Upper lobe of left lung (tissue), 6 donors: ENCODE data around the gene PKNOX1. TPM values are rescaled to one million over a fixed set of nuclear protein-coding genes. Genes with fewer than 3 reads are reported as not detected.

Source experiments
- ATAC-seq, 2 donors: fragments of 200-7000 bp; cut with Tn5 transposase; one replicate each; pipeline ENCODE4 v1.9.1; 2022; ENCODE audit warnings: mild to moderate bottlenecking in 2 of 2, moderate library complexity in 2 of 2; ENCODE audit not compliant: low FRiP score in 2 of 2
- DNase-seq, 2 donors: peaks; one replicate each; pipeline ENCODE4 v3.0.0-alpha.2; 2019 to 2020
- H3K27ac ChIP-seq, 4 donors: fragments of 200-600 bp; sonication (generic); one replicate each; pipeline ENCODE4 v1.5.1; 2016 to 2019
- H3K27me3 ChIP-seq, 4 donors: fragments of 200-600 bp; sonication (generic); one replicate each; pipeline ENCODE4 v1.5.1; 2017 to 2019
- H3K36me3 ChIP-seq, 4 donors: fragments of 200-600 bp; sonication (generic); one replicate each; pipeline ENCODE4 v1.5.1; 2016 to 2019
- H3K4me1 ChIP-seq, 4 donors: fragments of 200-600 bp; sonication (generic); one replicate each; pipeline ENCODE4 v1.5.1; 2018 to 2019
- H3K4me3 ChIP-seq, 4 donors: fragments of 200-600 bp; sonication (generic); one replicate each; pipeline ENCODE4 v1.5.1; 2017 to 2019; ENCODE audit warnings: mild to moderate bottlenecking in 2 of 4, moderate library complexity in 1 of 4
- H3K9me3 ChIP-seq, 4 donors: fragments of 200-600 bp; sonication (generic); one replicate each; pipeline ENCODE4 v1.5.1; 2018 to 2019
- EP300 ChIP-seq, 4 donors: sonication (generic); formaldehyde crosslinking; IDR thresholded peaks; one replicate each; pipeline ENCODE4 v1.5.1; 2017; ENCODE audit warnings: antibody characterized with exemption in 4 of 4, control low read depth in 2 of 4
- POLR2A ChIP-seq, 4 donors: fragments of 450-650 bp; IDR thresholded peaks; one replicate each; pipeline ENCODE4 v1.5.1; 2016 to 2017; ENCODE audit warnings: antibody characterized with exemption in 4 of 4, mild to moderate bottlenecking in 2 of 4
- POLR2AphosphoS5 ChIP-seq, 2 donors: sonication (generic); formaldehyde crosslinking; IDR thresholded peaks; one replicate each; pipeline ENCODE4 v1.5.1; 2017; ENCODE audit warnings: antibody characterized with exemption in 2 of 2
- WGBS, 2 donors: methylation state at CpG; one replicate each; pipeline ENCODE4 v1.1.5; 2017 to 2018; 5-methylcytosine and 5-hydroxymethylcytosine counted together
- total RNA-seq, 6 donors: library from RNA; depleted of rRNA in 4 of 6; stranded (reverse); fragments of >200 nt in 4 of 6; gene quantifications; one replicate each; pipeline versions ENCODE4 v1.1.0 to v1.2.1, GENCODE V29; 2016 to 2021
- TF ChIP-seq, protein P1 (sequence below), 6 experiments: fragments of 450-650 bp in 4 of 6; fragments of 200-600 bp in 2 of 6; sonication (generic) in 2 of 6; IDR thresholded peaks; one replicate each; pipeline ENCODE4 v1.5.1; 2016 to 2019; ENCODE audit warnings: antibody characterized with exemption in 6 of 6
- donor health status: DM: no; HTN: no; CAD: no; lungs with moderate emphysema.
- donor health status: DM: no; HTN: yes; CAD: no; lungs with severe emphysema.

Gene PKNOX1
- total RNA-seq, 6 donors from 2014 or later, result 9.7 to 54.5 (median 11.5) TPM

- Histone ChIP-seq H3K27me3 (no peaks in the 10 kb centered on the region), H3K4me3 (no peak overlapping the region), H3K27ac (peak overlapping the region in 1 of 4 donors; percentile 74), H3K4me1 (peaks cover 11 to 26% (median 23%) of the 10 kb centered on the region in 4 donors), H3K9me3 (no peaks in the 10 kb centered on the region), H3K36me3 (no peaks in the 10 kb centered on the region)
- 84 to 92% methylated on average over 7 of the region's 7 CpGs for WGBS, 2 donors
- ATAC-seq (no peak), DNase-seq (no peak)
- no peak for TF ChIP-seq POLR2A (IDR thresholded peaks at IDR 0.05)
These were observed 3.3 kb upstream of the PKNOX1 start for GRCh38 chr21:42970946-42971653.

- Histone ChIP-seq H3K4me3 (no peak overlapping the region), H3K27me3 (no peaks in the 10 kb centered on the region), H3K9me3 (no peaks in the 10 kb centered on the region), H3K27ac (peak overlapping the region; percentile 46 to 74 (median 66)), H3K36me3 (no peaks in the 10 kb centered on the region), H3K4me1 (peaks cover 17 to 34% (median 27%) of the 10 kb centered on the region in 4 donors)
- TF ChIP-seq EP300 (IDR thresholded peaks at IDR 0.05), result no peak
- no peak for TF ChIP-seq POLR2AphosphoS5 (IDR thresholded peaks at IDR 0.05)
- no peak for TF ChIP-seq POLR2A (IDR thresholded peaks at IDR 0.05)
- TF ChIP-seq, protein P1, sequence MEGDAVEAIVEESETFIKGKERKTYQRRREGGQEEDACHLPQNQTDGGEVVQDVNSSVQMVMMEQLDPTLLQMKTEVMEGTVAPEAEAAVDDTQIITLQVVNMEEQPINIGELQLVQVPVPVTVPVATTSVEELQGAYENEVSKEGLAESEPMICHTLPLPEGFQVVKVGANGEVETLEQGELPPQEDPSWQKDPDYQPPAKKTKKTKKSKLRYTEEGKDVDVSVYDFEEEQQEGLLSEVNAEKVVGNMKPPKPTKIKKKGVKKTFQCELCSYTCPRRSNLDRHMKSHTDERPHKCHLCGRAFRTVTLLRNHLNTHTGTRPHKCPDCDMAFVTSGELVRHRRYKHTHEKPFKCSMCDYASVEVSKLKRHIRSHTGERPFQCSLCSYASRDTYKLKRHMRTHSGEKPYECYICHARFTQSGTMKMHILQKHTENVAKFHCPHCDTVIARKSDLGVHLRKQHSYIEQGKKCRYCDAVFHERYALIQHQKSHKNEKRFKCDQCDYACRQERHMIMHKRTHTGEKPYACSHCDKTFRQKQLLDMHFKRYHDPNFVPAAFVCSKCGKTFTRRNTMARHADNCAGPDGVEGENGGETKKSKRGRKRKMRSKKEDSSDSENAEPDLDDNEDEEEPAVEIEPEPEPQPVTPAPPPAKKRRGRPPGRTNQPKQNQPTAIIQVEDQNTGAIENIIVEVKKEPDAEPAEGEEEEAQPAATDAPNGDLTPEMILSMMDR (IDR thresholded peaks at IDR 0.05), result no peak
- WGBS, 2 donors, result 60 to 66% methylated on average over 1 to 3 of the region's 3 CpGs
- DNase-seq, result no peak
- ATAC-seq, result no peak
These were observed 2.5 kb upstream of the PKNOX1 start for GRCh38 chr21:42971897-42972275.

- H3K4me1 ChIP-seq, result peaks cover 17 to 34% (median 27%) of the 10 kb centered on the region in 4 donors
- WGBS, 2 donors, result 64 to 85% methylated on average over 9 to 19 of the region's 19 CpGs
- H3K4me3 ChIP-seq, result peak overlapping the region; percentile 33 to 96 (median 81)
- TF ChIP-seq POLR2A (IDR thresholded peaks at IDR 0.05) (peak in 2 of 4 donors; percentile 7 to 16), EP300 (IDR thresholded peaks at IDR 0.05) (no peak)
- no peaks in the 10 kb centered on the region for H3K9me3 ChIP-seq
- H3K27me3 ChIP-seq, result no peaks in the 10 kb centered on the region
- DNase-seq (no peak), ATAC-seq (no peak)
- H3K36me3 ChIP-seq, result no peaks in the 10 kb centered on the region
- H3K27ac ChIP-seq, result peak overlapping the region; percentile 88 to 99 (median 94)
These were observed 912 bp upstream of the PKNOX1 start for GRCh38 chr21:42973309-42973990.

- H3K27me3 ChIP-seq, result no peaks in the 10 kb centered on the region
- peak overlapping the region; percentile 58 to 96 (median 81) for H3K4me3 ChIP-seq
- H3K36me3 ChIP-seq, result peaks cover 0 to 5% (median 0%) of the 10 kb centered on the region in 4 donors
- H3K9me3 ChIP-seq, result no peaks in the 10 kb centered on the region
- TF ChIP-seq POLR2AphosphoS5 (IDR thresholded peaks at IDR 0.05) (peak; percentile 18 to 33), POLR2A (IDR thresholded peaks at IDR 0.05) (peak in 2 of 4 donors; percentile 18 to 55)
- TF ChIP-seq, protein P1 (IDR thresholded peaks at IDR 0.05), result no peak
- peak overlapping the region; percentile 97 to 99 (median 98) for H3K27ac ChIP-seq
- DNase-seq (peak; percentile 66 to 86), ATAC-seq (peak in 1 of 2 donors; percentile 25)
- peaks cover 17 to 34% (median 27%) of the 10 kb centered on the region in 4 donors for H3K4me1 ChIP-seq
- 0% methylated on average over 34 to 50 of the region's 125 CpGs for WGBS, 2 donors
These were observed 764 bp downstream of the PKNOX1 start for GRCh38 chr21:42974832-42975820.

GRCh38 chr21:42975886-42976608, 1.7 kb downstream of the PKNOX1 start:
- peaks cover 0 to 5% (median 0%) of the 10 kb centered on the region in 4 donors for H3K36me3 ChIP-seq
- TF ChIP-seq, protein P1 (IDR thresholded peaks at IDR 0.05), result no peak
- no peak for TF ChIP-seq POLR2AphosphoS5 (IDR thresholded peaks at IDR 0.05)
- peak overlapping the region; percentile 97 to 99 (median 98) for H3K27ac ChIP-seq
- no peaks in the 10 kb centered on the region for H3K27me3 ChIP-seq
- no peaks in the 10 kb centered on the region for H3K9me3 ChIP-seq
- WGBS, 2 donors, result 47 to 48% methylated on average over 6 of the region's 6 CpGs
- peak overlapping the region; percentile 58 to 96 (median 81) for H3K4me3 ChIP-seq
- DNase-seq (no peak), ATAC-seq (no peak)
- H3K4me1 ChIP-seq, result peaks cover 23 to 34% (median 28%) of the 10 kb centered on the region in 4 donors
